WTC11 (cell line): ENCODE data around the gene WDR27.

ENCODE experiments used
- JUN ChIP-seq: sonication (generic); formaldehyde crosslinking; IDR thresholded peaks from 2 replicates; pipeline ENCODE4 v1.8.0; 2023; ENCODE audit warnings: mild to moderate bottlenecking, missing genetic modification reagents
- TF ChIP-seq, protein P1 (sequence below): fragments of 200-600 bp; IDR thresholded peaks from 2 replicates; pipeline ENCODE4 v1.8.0; 2022; ENCODE audit warnings: antibody characterized with exemption
- TF ChIP-seq, protein P2 (sequence below): sonication (generic); formaldehyde crosslinking; IDR thresholded peaks from 2 replicates; pipeline ENCODE4 v1.8.0; 2022; ENCODE audit warnings: mild to moderate bottlenecking, missing genetic modification reagents
- TF ChIP-seq, protein P3 (sequence below): sonication (generic); formaldehyde crosslinking; IDR thresholded peaks from 2 replicates; pipeline ENCODE4 v1.8.0; 2023; ENCODE audit warnings: mild to moderate bottlenecking, missing genetic modification reagents

DNA sequence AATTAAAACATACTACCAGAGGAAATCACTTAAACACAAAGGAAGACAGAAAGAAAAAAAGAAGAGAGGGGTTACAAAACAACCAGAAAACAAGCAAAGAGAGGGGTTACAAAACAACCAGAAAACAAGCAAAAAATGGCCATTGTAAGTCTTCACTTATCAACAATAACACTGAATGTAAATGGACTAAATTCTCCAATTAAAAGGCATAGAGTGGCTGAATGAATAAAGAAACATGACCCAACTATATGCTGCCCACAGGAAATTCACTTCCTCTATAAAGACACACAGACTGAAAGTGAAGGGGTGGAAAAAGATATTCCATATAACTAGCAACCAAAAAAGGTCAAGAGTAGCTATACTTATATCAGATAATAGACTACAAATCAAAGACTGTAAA is 180.0 kb downstream of the WDR27 start:
- TF ChIP-seq JUN (CRISPR knock-in tag): no peak
- TF ChIP-seq, protein P1, sequence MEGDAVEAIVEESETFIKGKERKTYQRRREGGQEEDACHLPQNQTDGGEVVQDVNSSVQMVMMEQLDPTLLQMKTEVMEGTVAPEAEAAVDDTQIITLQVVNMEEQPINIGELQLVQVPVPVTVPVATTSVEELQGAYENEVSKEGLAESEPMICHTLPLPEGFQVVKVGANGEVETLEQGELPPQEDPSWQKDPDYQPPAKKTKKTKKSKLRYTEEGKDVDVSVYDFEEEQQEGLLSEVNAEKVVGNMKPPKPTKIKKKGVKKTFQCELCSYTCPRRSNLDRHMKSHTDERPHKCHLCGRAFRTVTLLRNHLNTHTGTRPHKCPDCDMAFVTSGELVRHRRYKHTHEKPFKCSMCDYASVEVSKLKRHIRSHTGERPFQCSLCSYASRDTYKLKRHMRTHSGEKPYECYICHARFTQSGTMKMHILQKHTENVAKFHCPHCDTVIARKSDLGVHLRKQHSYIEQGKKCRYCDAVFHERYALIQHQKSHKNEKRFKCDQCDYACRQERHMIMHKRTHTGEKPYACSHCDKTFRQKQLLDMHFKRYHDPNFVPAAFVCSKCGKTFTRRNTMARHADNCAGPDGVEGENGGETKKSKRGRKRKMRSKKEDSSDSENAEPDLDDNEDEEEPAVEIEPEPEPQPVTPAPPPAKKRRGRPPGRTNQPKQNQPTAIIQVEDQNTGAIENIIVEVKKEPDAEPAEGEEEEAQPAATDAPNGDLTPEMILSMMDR: no peak
- TF ChIP-seq, protein P2, sequence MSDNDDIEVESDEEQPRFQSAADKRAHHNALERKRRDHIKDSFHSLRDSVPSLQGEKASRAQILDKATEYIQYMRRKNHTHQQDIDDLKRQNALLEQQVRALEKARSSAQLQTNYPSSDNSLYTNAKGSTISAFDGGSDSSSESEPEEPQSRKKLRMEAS (CRISPR knock-in tag): no peak
- TF ChIP-seq, protein P3, sequence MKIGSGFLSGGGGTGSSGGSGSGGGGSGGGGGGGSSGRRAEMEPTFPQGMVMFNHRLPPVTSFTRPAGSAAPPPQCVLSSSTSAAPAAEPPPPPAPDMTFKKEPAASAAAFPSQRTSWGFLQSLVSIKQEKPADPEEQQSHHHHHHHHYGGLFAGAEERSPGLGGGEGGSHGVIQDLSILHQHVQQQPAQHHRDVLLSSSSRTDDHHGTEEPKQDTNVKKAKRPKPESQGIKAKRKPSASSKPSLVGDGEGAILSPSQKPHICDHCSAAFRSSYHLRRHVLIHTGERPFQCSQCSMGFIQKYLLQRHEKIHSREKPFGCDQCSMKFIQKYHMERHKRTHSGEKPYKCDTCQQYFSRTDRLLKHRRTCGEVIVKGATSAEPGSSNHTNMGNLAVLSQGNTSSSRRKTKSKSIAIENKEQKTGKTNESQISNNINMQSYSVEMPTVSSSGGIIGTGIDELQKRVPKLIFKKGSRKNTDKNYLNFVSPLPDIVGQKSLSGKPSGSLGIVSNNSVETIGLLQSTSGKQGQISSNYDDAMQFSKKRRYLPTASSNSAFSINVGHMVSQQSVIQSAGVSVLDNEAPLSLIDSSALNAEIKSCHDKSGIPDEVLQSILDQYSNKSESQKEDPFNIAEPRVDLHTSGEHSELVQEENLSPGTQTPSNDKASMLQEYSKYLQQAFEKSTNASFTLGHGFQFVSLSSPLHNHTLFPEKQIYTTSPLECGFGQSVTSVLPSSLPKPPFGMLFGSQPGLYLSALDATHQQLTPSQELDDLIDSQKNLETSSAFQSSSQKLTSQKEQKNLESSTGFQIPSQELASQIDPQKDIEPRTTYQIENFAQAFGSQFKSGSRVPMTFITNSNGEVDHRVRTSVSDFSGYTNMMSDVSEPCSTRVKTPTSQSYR (CRISPR knock-in tag): no peak
